C4-2B (cell line): ENCODE results near the gene CCDC83.
A peak's percentile ranks its signal among the peaks of the same experiment; 100 is the strongest.

Experiments used
- ZFX ChIP-seq: fragments of 450-650 bp; IDR thresholded peaks from 2 replicates; pipeline ENCODE4 v1.6.1; 2017
- TF ChIP-seq, protein P1 (sequence below): fragments of 450-650 bp; conservative IDR thresholded peaks from 2 replicates; pipeline ENCODE4 v1.5.1; 2017; ENCODE audit warnings: mild to moderate bottlenecking

DNA sequence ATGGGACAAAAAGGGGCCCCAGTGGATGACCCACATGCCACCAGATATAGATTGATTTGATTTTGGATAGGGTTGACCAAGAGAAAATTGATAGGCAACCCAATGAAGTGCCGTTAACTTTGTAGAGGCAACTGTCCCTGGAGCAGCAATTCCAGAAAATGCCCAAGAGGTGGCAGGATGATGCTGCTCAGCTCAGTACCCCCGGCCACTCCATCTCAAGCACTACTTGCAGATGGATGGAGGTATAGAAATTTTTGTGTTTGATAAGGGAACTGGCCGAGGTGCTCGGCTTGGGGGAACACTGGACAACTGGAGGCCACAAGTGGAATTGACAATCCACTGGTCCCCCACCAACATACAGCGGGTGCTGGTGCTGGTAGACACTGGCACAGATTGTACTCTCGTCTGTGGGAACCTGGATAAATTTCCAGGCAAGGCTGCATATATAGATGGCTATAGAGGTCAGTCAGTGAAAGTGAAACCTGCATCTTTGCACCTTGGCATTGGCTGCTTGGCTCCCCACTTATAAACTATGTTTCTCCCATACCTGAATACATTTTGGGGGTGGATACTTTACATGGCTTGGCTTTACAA is 86.3 kb downstream of the CCDC83 start:
- TF ChIP-seq, protein P1, sequence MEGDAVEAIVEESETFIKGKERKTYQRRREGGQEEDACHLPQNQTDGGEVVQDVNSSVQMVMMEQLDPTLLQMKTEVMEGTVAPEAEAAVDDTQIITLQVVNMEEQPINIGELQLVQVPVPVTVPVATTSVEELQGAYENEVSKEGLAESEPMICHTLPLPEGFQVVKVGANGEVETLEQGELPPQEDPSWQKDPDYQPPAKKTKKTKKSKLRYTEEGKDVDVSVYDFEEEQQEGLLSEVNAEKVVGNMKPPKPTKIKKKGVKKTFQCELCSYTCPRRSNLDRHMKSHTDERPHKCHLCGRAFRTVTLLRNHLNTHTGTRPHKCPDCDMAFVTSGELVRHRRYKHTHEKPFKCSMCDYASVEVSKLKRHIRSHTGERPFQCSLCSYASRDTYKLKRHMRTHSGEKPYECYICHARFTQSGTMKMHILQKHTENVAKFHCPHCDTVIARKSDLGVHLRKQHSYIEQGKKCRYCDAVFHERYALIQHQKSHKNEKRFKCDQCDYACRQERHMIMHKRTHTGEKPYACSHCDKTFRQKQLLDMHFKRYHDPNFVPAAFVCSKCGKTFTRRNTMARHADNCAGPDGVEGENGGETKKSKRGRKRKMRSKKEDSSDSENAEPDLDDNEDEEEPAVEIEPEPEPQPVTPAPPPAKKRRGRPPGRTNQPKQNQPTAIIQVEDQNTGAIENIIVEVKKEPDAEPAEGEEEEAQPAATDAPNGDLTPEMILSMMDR = peak; percentile 82
- TF ChIP-seq ZFX = no peak
